ENCODE results near the gene VDAC2.

The VDAC2 gene

DNA sequence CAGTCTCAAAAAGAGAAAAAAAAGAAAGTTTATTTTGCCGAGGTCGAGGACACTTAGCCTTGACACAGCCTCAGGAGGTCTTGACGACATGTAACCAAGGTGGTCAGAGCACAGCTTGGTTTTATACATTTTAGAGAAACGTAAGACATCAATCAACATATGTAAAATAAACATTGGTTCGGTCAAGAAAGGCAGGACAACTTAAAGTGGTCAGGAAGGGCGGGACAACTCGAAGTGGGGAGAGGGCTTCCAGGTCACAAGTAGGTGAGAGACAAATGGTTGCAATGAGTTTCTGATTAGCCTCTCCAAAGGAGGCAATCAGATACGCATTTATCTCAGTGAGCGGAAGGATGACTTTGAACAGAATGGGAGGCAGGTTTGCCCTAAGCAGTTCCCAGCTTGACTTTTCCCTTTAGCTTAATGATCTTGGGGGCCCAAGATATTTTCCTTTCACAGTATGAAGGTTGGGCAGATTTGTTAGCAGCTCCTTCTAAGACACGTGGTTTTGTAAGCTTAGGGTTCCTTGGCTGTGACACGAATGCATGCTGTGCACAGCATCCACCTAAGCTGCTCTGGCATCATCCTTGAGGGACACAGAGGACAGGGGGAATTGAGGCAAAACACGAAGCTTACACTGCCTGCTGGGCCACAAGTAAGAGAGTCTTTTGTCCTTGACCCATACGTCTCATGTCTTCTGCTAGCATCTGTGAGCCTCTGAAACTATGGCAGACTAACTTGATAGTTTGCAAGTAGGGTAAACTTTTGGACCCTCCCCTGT lies 3.3 kb upstream of the VDAC2 start:
- Histone ChIP-seq H3K79me2 (ENCODE audit: insufficient read depth, low read length) (peaks cover 15% of the 10 kb centered on the region), H3K9me2 (ENCODE audit: low read depth, low read length) (no peaks in the 10 kb centered on the region), H3K27me3 (ENCODE audit: insufficient read depth, low read length) (no peaks in the 10 kb centered on the region), H4K20me1 (ENCODE audit: insufficient read depth, low read length) (no peaks in the 10 kb centered on the region), H3K9ac (ENCODE audit: low read length) (no peak overlapping the region), H3K9me3 (ENCODE audit: low read length) (no peaks in the 10 kb centered on the region), H3F3A (ENCODE audit: insufficient read depth, low read length) (no peaks in the 10 kb centered on the region), H2AFZ (ENCODE audit: low read length) (no peak overlapping the region), H3K4me3 (ENCODE audit: low read depth, low read length, poor library complexity, severe bottlenecking) (no peak overlapping the region), H3K27ac (ENCODE audit: low read depth, low read length, poor library complexity, severe bottlenecking) (no peak overlapping the region), H3K36me3 (ENCODE audit: insufficient read depth, low read length) (peaks cover 5% of the 10 kb centered on the region), H3K4me1 (ENCODE audit: insufficient read depth, low read length, severe bottlenecking) (peaks cover 20% of the 10 kb centered on the region), H3K4me2 (ENCODE audit: low read length) (no peak overlapping the region)
- TF ChIP-seq, protein P1, sequence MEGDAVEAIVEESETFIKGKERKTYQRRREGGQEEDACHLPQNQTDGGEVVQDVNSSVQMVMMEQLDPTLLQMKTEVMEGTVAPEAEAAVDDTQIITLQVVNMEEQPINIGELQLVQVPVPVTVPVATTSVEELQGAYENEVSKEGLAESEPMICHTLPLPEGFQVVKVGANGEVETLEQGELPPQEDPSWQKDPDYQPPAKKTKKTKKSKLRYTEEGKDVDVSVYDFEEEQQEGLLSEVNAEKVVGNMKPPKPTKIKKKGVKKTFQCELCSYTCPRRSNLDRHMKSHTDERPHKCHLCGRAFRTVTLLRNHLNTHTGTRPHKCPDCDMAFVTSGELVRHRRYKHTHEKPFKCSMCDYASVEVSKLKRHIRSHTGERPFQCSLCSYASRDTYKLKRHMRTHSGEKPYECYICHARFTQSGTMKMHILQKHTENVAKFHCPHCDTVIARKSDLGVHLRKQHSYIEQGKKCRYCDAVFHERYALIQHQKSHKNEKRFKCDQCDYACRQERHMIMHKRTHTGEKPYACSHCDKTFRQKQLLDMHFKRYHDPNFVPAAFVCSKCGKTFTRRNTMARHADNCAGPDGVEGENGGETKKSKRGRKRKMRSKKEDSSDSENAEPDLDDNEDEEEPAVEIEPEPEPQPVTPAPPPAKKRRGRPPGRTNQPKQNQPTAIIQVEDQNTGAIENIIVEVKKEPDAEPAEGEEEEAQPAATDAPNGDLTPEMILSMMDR (IDR thresholded peaks at IDR 0.05; ENCODE audit: low read length) = no peak
- TF ChIP-seq EZH2 (IDR thresholded peaks at IDR 0.05; ENCODE audit: borderline replicate concordance, low read length) = no peak

DNA sequence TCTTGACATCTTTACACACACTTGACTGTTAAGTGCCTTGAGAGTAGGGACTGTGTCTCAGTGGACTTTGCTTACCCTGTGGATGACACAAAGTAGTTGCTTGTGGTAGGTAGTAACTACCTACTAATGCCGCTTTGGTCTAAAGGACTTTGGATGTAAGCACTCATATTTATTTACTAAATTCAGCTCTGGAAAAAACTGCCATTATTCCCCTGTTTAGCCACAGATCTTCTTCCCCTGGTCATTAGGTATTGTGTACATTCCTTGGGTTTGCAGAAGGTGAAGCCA lies 2.8 kb upstream of the VDAC2 start:
- Histone ChIP-seq H3F3A (ENCODE audit: insufficient read depth, low read length) (no peaks in the 10 kb centered on the region), H3K27me3 (ENCODE audit: insufficient read depth, low read length) (no peaks in the 10 kb centered on the region), H3K36me3 (ENCODE audit: insufficient read depth, low read length) (peaks cover 10% of the 10 kb centered on the region), H3K27ac (ENCODE audit: low read depth, low read length, poor library complexity, severe bottlenecking) (no peak overlapping the region), H3K4me2 (ENCODE audit: low read length) (no peak overlapping the region), H3K4me1 (ENCODE audit: insufficient read depth, low read length, severe bottlenecking) (peaks cover 25% of the 10 kb centered on the region), H3K4me3 (ENCODE audit: low read depth, low read length, poor library complexity, severe bottlenecking) (no peak overlapping the region), H2AFZ (ENCODE audit: low read length) (no peak overlapping the region), H3K9me2 (ENCODE audit: low read depth, low read length) (no peaks in the 10 kb centered on the region), H3K79me2 (ENCODE audit: insufficient read depth, low read length) (peaks cover 20% of the 10 kb centered on the region), H3K9me3 (ENCODE audit: low read length) (no peaks in the 10 kb centered on the region), H4K20me1 (ENCODE audit: insufficient read depth, low read length) (no peaks in the 10 kb centered on the region), H3K9ac (ENCODE audit: low read length) (no peak overlapping the region)
- no peak for TF ChIP-seq EZH2 (IDR thresholded peaks at IDR 0.05; ENCODE audit: borderline replicate concordance, low read length)
- TF ChIP-seq, protein P1 (IDR thresholded peaks at IDR 0.05; ENCODE audit: low read length) = no peak

DNA sequence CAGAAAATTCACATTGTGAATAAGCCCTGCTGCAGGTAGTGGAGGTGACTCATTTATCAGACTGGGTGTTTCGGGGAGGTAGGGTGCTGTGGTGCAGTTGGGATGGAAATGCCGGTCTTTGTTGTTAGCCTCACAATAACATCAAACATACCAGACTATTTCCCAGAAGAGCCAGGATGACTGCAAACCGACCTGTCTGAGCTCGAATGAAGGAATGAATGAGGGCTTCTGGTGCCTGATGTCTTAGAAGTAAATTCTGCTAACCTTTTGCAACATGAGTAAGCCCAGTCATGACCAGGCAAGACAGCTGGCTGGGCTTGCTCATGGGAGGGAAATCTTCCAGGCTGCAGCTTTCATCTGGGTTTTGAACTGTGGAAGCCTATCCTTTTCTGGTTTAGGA lies 2.4 kb upstream of the VDAC2 start:
- H3K27ac ChIP-seq (ENCODE audit: low read depth, low read length, poor library complexity, severe bottlenecking) = no peak overlapping the region
- H3K9ac ChIP-seq (ENCODE audit: low read length) = no peak overlapping the region
- no peak overlapping the region for H2AFZ ChIP-seq (ENCODE audit: low read length)
- H3F3A ChIP-seq (ENCODE audit: insufficient read depth, low read length) = no peaks in the 10 kb centered on the region
- H3K79me2 ChIP-seq (ENCODE audit: insufficient read depth, low read length) = peaks cover 22% of the 10 kb centered on the region
- no peak for TF ChIP-seq EZH2 (IDR thresholded peaks at IDR 0.05; ENCODE audit: borderline replicate concordance, low read length)
- TF ChIP-seq, protein P1 (IDR thresholded peaks at IDR 0.05; ENCODE audit: low read length) = no peak
- H3K4me3 ChIP-seq (ENCODE audit: low read depth, low read length, poor library complexity, severe bottlenecking) = no peak overlapping the region
- H3K9me3 ChIP-seq (ENCODE audit: low read length) = no peaks in the 10 kb centered on the region
- H3K36me3 ChIP-seq (ENCODE audit: insufficient read depth, low read length) = peaks cover 14% of the 10 kb centered on the region
- H3K4me2 ChIP-seq (ENCODE audit: low read length) = no peak overlapping the region
- H3K9me2 ChIP-seq (ENCODE audit: low read depth, low read length) = no peaks in the 10 kb centered on the region
- peaks cover 26% of the 10 kb centered on the region for H3K4me1 ChIP-seq (ENCODE audit: insufficient read depth, low read length, severe bottlenecking)
- no peaks in the 10 kb centered on the region for H4K20me1 ChIP-seq (ENCODE audit: insufficient read depth, low read length)
- no peaks in the 10 kb centered on the region for H3K27me3 ChIP-seq (ENCODE audit: insufficient read depth, low read length)
